HepG2 (cell line): ENCODE results near the gene UBXN2A. TPM values are rescaled to one million over a fixed set of nuclear protein-coding genes. Genes with fewer than 3 reads are reported as not detected.

Experiments used
- DNMT3B ChIP-seq: conservative IDR thresholded peaks from 2 replicates; pipeline ENCODE4 v1.6.1; 2016; ENCODE audit warnings: missing biosample characterization, control low read depth
- KDM3A ChIP-seq: IDR thresholded peaks from 2 replicates; pipeline ENCODE4 v1.6.1; 2018; ENCODE audit warnings: low read depth, missing compliant biosample characterization
- PTBP1 ChIP-seq: fragments of 200-400 bp; formaldehyde crosslinking; IDR thresholded peaks from 2 replicates; pipeline ENCODE4 v1.6.1; 2018; ENCODE audit warnings: low read length, low read depth; ENCODE audit not compliant: poor library complexity, severe bottlenecking
- RAD21 ChIP-seq: fragments of 450-650 bp; formaldehyde crosslinking; IDR thresholded peaks from 2 replicates; pipeline ENCODE4 v1.5.0; 2020; ENCODE audit warnings: mild to moderate bottlenecking
- REXO4 ChIP-seq: sonication (generic); formaldehyde crosslinking; IDR thresholded peaks from 2 replicates; pipeline ENCODE4 v1.8.0; 2022; ENCODE audit warnings: missing genetic modification reagents, mild to moderate bottlenecking, borderline replicate concordance
- TEAD2 ChIP-seq: sonication (generic); formaldehyde crosslinking; IDR thresholded peaks from 2 replicates; pipeline ENCODE4 v1.9.0; 2021; ENCODE audit warnings: missing genetic modification reagents
- ZFP36 ChIP-seq: fragments of 150-350 bp; IDR thresholded peaks from 2 replicates; pipeline ENCODE4 v1.6.1; 2018; ENCODE audit warnings: borderline replicate concordance, low read length, low read depth; ENCODE audit not compliant: partially characterized antibody
- ZIK1 ChIP-seq: sonication (generic); formaldehyde crosslinking; IDR thresholded peaks from 2 replicates; pipeline ENCODE4 v1.5.0; 2020; ENCODE audit warnings: mild to moderate bottlenecking, low read depth, missing genetic modification reagents, borderline replicate concordance
- ZNF12 ChIP-seq: sonication (generic); formaldehyde crosslinking; IDR thresholded peaks from 2 replicates; pipeline ENCODE4 v1.5.0; 2020; ENCODE audit warnings: missing genetic modification reagents
- ZNF205 ChIP-seq: IDR thresholded peaks from 2 replicates; pipeline ENCODE4 v1.6.1; 2018; ENCODE audit warnings: missing biosample characterization, missing genetic modification reagents
- ZNF557 ChIP-seq: sonication (generic); formaldehyde crosslinking; IDR thresholded peaks from 2 replicates; pipeline ENCODE4 v1.4.0; 2020; ENCODE audit warnings: missing genetic modification reagents
- polyA plus RNA-seq, 8 experiments: library from polyadenylated mRNA; depleted of rRNA in 3 of 8; stranded (reverse) in 7 of 8; unstranded in 1 of 8; fragments of >200 nt; fragmentation: Illumina TruSeq in 4 of 8; extraction: Trizol in 4 of 8; gene quantifications; 2 replicates each; pipeline versions ENCODE4 v1.2.1 to v1.2.3, GENCODE V29; 2011 to 2016; ENCODE audit warnings: low read depth in 4 of 8, missing spikeins in 1 of 8, mixed read lengths in 1 of 8; ENCODE audit not compliant: insufficient read depth in 1 of 8
- total RNA-seq, 5 experiments: library from RNA; depleted of rRNA; stranded (reverse); fragments of >200 nt; fragmentation: Illumina TruSeq; extraction: Trizol; gene quantifications; 2 replicates each; pipeline ENCODE4 v1.2.3, GENCODE V29; 2016; ENCODE audit warnings: low read depth in 1 of 5
- TF ChIP-seq, protein P1 (sequence below): sonication (generic); formaldehyde crosslinking; IDR thresholded peaks from 2 replicates; pipeline ENCODE4 v1.5.1; 2020; ENCODE audit warnings: missing genetic modification reagents, mild to moderate bottlenecking, borderline replicate concordance
- TF ChIP-seq, protein P2 (sequence below), 2 experiments: sonication (generic) in 1 of 2; formaldehyde crosslinking in 1 of 2; IDR thresholded peaks; 2 replicates each; pipeline versions ENCODE4 v1.5.1 to v1.6.1; 2011 to 2020; ENCODE audit warnings: borderline replicate concordance in 1 of 2, low read depth in 1 of 2, low read length in 1 of 2, mild to moderate bottlenecking in 1 of 2, missing genetic modification reagents in 1 of 2, moderate library complexity in 1 of 2
- TF ChIP-seq, protein P3 (sequence below): sonication (generic); formaldehyde crosslinking; IDR thresholded peaks from 2 replicates; pipeline ENCODE4 v1.5.1; 2020; ENCODE audit warnings: mild to moderate bottlenecking, missing genetic modification reagents, moderate library complexity
- TF ChIP-seq, protein P4 (sequence below): sonication (generic); formaldehyde crosslinking; conservative IDR thresholded peaks from 2 replicates; pipeline ENCODE4 v1.4.0; 2020; ENCODE audit warnings: missing genetic modification reagents
- TF ChIP-seq, protein P5 (sequence below): sonication (generic); formaldehyde crosslinking; IDR thresholded peaks from 2 replicates; pipeline ENCODE4 v1.4.0; 2020; ENCODE audit warnings: low read depth, mild to moderate bottlenecking, missing genetic modification reagents

The UBXN2A gene
- total and polyA plus RNA-seq, 2 of the 13 experiments (the other 11 are each of a cell fraction or from before 2014, with no cell fraction given): 8.3 to 20.9 TPM

DNA sequence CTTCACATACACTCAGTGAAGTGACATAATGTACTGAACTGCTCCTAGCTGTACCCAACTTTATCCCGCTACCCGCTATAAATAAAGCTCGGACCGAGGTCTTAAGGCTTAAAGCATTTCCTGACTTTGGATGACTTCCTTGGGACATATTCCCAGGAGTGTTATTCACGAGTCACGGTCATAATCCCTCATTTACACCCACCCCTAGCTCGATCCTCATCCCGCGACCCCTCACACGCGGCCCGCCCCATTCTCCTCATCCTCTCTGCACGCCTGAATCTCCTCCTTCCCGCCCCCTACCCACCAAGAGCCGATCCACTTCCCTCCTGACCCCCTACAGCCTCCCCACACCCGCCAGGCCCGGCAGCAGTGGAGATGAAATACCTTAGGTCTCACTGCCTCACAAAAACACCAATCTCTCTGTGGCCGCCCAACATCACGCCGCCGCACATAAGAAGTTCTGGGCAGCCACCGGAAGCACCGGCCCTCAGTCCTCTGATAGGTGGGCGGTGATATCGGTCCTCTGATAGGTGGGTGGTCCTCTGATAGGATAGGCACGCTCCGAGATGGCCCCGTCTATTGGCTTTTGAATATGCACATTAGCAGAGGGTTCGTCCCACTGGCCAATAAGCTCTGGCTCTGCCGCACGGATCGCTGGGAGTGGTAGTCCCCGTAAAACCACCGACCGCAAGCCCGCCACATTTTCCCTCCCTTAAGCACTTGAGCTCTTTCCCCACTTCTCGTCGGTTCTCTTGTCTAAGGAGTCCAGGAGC lies 106.9 kb downstream of the UBXN2A start, which contains the start of gene WDCP (continued):
- no peak for TF ChIP-seq DNMT3B (CRISPR knock-in tag)
- TF ChIP-seq, protein P1, sequence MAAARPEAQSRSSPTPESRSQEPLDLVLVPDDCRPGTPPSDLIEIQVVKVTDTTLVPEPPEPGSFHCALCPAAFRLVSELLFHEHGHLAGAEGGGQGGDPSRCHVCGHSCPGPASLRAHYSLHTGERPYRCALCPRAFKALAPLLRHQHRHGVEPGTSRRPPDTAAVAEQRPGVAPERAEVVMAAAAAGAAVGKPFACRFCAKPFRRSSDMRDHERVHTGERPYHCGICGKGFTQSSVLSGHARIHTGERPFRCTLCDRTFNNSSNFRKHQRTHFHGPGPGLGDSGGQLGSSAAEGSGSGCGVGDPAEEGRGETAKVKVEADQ: 0 out of 2 replicates have a peak, but pooled peaks have one; percentile 17
- TF ChIP-seq TEAD2 (CRISPR knock-in tag): no peak
- no peak for TF ChIP-seq REXO4 (CRISPR knock-in tag)
- no peak for TF ChIP-seq ZFP36
- TF ChIP-seq ZNF12: no peak; the same call in 1 of the 2 replicates
- TF ChIP-seq, protein P2, sequence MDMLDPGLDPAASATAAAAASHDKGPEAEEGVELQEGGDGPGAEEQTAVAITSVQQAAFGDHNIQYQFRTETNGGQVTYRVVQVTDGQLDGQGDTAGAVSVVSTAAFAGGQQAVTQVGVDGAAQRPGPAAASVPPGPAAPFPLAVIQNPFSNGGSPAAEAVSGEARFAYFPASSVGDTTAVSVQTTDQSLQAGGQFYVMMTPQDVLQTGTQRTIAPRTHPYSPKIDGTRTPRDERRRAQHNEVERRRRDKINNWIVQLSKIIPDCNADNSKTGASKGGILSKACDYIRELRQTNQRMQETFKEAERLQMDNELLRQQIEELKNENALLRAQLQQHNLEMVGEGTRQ (IDR thresholded peaks at IDR 0.05; ENCODE audit: low read depth, low read length): no peak
- TF ChIP-seq, protein P2 (CRISPR knock-in tag; IDR thresholded peaks at IDR 0.05; ENCODE audit: borderline replicate concordance): no peak; the same call in 1 of the 2 replicates
- no peak for TF ChIP-seq KDM3A
- TF ChIP-seq, protein P3, sequence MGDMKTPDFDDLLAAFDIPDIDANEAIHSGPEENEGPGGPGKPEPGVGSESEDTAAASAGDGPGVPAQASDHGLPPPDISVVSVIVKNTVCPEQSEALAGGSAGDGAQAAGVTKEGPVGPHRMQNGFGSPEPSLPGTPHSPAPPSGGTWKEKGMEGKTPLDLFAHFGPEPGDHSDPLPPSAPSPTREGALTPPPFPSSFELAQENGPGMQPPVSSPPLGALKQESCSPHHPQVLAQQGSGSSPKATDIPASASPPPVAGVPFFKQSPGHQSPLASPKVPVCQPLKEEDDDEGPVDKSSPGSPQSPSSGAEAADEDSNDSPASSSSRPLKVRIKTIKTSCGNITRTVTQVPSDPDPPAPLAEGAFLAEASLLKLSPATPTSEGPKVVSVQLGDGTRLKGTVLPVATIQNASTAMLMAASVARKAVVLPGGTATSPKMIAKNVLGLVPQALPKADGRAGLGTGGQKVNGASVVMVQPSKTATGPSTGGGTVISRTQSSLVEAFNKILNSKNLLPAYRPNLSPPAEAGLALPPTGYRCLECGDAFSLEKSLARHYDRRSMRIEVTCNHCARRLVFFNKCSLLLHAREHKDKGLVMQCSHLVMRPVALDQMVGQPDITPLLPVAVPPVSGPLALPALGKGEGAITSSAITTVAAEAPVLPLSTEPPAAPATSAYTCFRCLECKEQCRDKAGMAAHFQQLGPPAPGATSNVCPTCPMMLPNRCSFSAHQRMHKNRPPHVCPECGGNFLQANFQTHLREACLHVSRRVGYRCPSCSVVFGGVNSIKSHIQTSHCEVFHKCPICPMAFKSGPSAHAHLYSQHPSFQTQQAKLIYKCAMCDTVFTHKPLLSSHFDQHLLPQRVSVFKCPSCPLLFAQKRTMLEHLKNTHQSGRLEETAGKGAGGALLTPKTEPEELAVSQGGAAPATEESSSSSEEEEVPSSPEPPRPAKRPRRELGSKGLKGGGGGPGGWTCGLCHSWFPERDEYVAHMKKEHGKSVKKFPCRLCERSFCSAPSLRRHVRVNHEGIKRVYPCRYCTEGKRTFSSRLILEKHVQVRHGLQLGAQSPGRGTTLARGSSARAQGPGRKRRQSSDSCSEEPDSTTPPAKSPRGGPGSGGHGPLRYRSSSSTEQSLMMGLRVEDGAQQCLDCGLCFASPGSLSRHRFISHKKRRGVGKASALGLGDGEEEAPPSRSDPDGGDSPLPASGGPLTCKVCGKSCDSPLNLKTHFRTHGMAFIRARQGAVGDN (CRISPR knock-in tag): peak; percentile 79
- TF ChIP-seq, protein P4, sequence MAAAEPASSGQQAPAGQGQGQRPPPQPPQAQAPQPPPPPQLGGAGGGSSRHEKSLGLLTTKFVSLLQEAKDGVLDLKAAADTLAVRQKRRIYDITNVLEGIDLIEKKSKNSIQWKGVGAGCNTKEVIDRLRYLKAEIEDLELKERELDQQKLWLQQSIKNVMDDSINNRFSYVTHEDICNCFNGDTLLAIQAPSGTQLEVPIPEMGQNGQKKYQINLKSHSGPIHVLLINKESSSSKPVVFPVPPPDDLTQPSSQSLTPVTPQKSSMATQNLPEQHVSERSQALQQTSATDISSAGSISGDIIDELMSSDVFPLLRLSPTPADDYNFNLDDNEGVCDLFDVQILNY (CRISPR knock-in tag): no peak
- TF ChIP-seq, protein P5, sequence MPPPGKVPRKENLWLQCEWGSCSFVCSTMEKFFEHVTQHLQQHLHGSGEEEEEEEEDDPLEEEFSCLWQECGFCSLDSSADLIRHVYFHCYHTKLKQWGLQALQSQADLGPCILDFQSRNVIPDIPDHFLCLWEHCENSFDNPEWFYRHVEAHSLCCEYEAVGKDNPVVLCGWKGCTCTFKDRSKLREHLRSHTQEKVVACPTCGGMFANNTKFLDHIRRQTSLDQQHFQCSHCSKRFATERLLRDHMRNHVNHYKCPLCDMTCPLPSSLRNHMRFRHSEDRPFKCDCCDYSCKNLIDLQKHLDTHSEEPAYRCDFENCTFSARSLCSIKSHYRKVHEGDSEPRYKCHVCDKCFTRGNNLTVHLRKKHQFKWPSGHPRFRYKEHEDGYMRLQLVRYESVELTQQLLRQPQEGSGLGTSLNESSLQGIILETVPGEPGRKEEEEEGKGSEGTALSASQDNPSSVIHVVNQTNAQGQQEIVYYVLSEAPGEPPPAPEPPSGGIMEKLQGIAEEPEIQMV (CRISPR knock-in tag): no peak
- TF ChIP-seq ZNF557 (CRISPR knock-in tag): no peak; the same call in 1 of the 2 replicates
- TF ChIP-seq RAD21 (CRISPR knock-in tag): no peak
- no peak for TF ChIP-seq ZNF205 (CRISPR knock-in tag)
- TF ChIP-seq PTBP1: peak; percentile 66
- no peak for TF ChIP-seq ZIK1 (CRISPR knock-in tag)
